ENCODE measurements around the gene WDR77. TPM values are rescaled to one million over a fixed set of nuclear protein-coding genes. Genes with fewer than 3 reads are reported as not detected.

Gene WDR77
- total RNA-seq (2014; rRNA removed; shearing (Covaris generic); ENCODE audit: low replicate concordance), result 28.5 and 40.4 TPM in 2 replicates

DNA sequence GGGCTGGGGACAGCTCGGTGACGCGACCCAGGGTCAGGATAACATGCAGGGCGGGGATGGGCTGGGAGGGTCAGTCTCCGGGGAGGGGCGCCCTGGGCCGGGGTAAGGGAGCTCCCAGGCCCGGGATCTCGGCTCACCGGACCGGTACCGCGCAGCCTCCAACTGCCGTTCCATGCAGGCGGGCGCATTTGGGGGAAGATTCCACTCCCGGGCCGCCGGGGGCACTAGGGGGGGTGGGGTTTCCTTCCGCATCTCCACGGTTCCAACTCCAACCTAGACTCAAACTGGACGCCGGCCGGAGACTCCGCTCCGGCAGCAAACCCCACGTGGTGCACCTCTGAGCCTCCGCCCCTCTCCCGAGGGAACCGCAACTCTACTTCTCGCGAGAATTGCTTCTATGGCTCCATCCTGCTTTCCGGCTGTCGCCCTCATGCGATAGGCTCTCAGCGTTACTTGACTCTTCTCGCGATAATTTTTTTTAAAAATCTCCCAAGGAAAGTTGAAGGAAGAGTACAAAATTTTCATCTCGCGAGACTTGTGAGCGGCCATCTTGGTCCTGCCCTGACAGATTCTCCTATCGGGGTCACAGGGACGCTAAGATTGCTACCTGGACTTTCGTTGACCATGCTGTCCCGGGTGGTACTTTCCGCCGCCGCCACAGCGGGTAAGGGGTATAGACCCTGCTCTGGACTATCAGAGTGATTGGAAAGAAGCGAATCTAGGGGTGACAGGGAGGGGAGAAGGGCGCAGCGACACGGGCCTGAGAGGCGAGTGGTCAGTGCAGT lies at the start of gene WDR77, which contains the start of gene ATP5PB:
Gene WDR77, minus strand, starts transcription at position 339 of the 785 bp plus-strand sequence. Its CDS starts 87 bp downstream, at position 252.
Gene ATP5PB, plus strand, starts transcription at position 547 of the 785 bp plus-strand sequence. Its CDS starts 78 bp downstream, at position 625.
- in situ Hi-C loops (cut with HindIII; ENCODE audit: low pct_unique_long_range_greater_than_20kb, low sequenced_read_pairs), result no loop called here
- peak; percentile 95 for DNase-seq (ENCODE audit: low read depth)

DNA sequence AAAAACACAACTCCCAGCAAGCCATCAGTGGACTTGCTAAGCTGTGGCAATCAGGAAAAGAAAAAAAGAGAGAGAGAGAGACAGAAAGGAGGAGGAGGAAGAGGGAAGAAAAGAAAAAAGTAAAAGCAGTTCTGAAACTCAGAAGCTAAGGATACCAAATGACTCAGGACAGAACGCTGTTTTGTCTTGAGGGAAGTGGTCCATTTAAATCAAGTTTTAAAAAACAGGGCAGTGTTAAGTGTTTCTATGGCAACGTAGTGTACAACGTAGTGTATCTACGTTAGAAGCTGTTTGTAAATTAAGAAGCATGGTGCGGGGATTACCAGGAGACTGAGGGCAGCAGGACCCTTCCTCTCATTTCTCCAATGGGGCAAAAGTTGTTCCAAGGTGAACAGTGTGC lies 48.5 kb upstream of the WDR77 start:
- in situ Hi-C loops (cut with HindIII; ENCODE audit: low pct_unique_long_range_greater_than_20kb, low sequenced_read_pairs), result no loop called here
- no peak for DNase-seq (ENCODE audit: low read depth)

DNA sequence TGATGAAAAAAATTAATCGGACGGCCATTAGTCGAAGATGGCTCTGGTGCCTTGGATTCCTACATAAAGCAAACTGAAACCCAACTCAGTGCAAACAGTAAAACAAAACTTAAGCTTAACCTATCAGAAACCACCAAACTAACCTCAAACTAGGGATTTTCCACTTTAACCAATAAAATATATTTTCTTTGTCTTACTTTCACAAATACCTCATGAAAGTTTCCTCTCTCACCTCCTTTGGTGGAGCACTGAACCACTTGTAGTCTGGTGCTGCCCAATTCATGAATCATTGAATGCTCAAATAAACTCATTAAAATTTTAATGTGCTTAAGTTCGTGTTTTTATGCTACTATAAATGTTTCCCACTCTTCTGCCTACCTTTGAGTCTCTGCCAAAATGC lies 47.3 kb upstream of the WDR77 start:
- no peak for DNase-seq (ENCODE audit: low read depth)
- in situ Hi-C loops (cut with HindIII; ENCODE audit: low pct_unique_long_range_greater_than_20kb, low sequenced_read_pairs), result no loop called here

DNA sequence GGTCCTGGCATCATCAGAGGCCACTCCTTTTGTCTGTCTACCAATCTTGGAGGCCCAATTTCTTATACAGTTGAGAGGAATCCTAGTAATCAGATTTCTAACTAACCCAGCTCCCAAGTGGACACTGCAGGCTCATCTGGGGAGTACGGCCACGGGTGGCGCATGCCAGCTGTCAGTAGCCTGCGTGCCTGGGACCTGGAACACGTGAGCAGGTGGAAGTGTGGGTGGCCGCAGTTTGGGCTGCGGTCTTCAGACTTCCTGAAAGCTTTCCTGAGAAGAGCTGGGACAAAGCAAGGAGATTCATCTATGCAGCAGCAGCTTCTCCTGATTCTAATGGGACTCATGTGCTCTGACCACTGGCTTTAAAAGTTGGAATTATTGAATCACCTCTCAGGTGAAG lies 42.0 kb upstream of the WDR77 start:
- in situ Hi-C loops (cut with HindIII; ENCODE audit: low pct_unique_long_range_greater_than_20kb, low sequenced_read_pairs), result no loop called here
- no peak for DNase-seq (ENCODE audit: low read depth)

DNA sequence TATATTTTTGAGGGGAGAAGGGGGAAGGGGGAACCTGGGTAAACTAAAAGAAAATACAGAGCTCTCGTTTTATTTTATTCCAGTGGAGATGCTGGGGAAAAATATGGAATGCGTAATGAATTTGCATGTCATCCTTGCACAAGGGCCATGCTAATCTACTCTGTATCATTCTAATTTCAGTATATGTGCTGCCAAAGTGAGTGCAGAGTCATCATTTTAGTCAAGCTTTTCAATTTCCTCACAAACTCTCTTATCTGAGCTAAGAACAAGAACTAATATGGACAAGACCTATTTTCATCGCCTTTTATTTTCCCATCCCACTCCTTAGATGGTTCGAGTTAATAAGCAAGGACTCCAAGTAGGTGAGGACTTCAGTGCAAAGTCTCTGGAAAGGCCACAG lies 41.2 kb upstream of the WDR77 start:
- no peak for DNase-seq (ENCODE audit: low read depth)
- in situ Hi-C loops (cut with HindIII; ENCODE audit: low pct_unique_long_range_greater_than_20kb, low sequenced_read_pairs), result no loop called here

DNA sequence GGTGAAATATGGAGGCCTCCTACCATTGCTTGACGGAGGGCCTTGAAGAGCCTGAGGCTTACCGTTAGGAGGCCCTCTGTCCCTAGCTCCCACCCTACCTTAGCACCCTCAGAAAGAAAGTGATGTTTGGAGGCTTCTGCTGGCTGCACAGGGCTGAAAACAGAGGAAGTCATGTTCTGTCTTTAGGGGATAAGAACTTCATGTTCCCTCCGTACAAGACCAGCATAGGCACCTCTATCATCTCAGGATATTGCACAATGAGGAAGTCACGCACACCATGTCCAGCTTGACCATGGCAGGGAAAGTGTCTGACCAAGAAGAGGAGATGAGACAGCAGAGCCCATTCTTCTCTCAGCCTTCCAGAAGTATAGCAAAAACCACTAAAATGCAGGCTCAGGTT lies 40.5 kb upstream of the WDR77 start:
- in situ Hi-C loops (cut with HindIII; ENCODE audit: low pct_unique_long_range_greater_than_20kb, low sequenced_read_pairs), result no loop called here
- DNase-seq (ENCODE audit: low read depth), result no peak

DNA sequence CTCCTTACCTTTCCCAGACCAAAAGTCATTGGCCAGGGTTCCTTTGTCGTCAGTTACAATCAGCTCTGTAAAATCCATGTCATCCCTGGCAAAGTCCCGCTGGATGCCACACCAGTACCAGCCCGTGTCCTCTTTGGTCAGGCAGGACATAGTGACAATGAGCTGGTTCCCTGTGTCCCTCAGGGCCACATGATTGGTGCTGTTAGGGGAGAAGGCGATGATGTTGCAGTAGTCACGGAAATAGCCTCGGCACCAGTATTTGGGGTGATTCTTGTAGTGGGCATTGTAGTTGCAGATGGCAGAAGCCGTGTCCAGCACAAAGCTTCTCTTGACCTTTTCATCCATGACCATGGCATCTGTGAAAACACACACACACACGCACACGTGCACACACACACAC lies 39.6 kb upstream of the WDR77 start:
- in situ Hi-C loops (cut with HindIII; ENCODE audit: low pct_unique_long_range_greater_than_20kb, low sequenced_read_pairs), result no loop called here
- DNase-seq (ENCODE audit: low read depth), result no peak

DNA sequence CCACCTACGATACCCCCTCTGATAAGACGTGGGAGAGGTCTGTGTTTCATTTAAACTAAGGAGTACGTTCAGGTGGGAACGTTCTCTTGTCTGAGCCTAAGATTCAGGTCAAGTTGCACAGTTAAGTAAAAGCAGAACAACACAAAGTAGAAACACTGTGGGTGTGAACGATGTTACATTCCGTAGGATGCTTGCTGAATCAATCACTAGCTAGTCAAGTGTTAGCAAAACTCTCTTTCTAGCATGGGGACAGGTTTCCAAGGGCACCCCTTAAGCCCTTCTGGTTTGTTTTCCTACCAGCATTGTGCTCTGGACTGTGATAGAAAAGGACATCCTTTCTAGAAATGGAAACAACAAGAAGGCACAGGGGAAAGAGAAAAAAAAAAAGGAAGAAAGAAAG lies 38.1 kb upstream of the WDR77 start:
- in situ Hi-C loops (cut with HindIII; ENCODE audit: low pct_unique_long_range_greater_than_20kb, low sequenced_read_pairs), result no loop called here
- no peak for DNase-seq (ENCODE audit: low read depth)

DNA sequence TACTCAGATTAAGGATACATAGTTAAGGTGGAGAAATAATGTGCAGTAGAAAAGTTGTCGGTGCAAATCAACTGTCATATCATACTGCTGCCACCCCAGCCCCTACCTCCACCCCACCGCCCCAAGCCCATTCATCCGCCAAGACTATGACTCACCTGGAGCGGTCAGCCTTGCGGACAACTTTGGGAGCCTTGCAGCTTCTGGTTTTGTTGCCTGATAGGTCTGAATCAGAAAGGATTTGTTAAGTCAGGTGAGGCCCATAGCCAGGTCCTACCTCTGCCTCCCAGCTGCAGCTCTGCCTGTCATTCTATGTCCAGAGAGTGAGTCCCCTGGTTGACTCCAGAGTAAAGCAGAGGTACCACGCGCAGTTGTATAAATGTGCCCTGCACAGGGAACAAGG lies 37.4 kb upstream of the WDR77 start:
- in situ Hi-C loops (cut with HindIII; ENCODE audit: low pct_unique_long_range_greater_than_20kb, low sequenced_read_pairs), result no loop called here
- DNase-seq (ENCODE audit: low read depth), result no peak

DNA sequence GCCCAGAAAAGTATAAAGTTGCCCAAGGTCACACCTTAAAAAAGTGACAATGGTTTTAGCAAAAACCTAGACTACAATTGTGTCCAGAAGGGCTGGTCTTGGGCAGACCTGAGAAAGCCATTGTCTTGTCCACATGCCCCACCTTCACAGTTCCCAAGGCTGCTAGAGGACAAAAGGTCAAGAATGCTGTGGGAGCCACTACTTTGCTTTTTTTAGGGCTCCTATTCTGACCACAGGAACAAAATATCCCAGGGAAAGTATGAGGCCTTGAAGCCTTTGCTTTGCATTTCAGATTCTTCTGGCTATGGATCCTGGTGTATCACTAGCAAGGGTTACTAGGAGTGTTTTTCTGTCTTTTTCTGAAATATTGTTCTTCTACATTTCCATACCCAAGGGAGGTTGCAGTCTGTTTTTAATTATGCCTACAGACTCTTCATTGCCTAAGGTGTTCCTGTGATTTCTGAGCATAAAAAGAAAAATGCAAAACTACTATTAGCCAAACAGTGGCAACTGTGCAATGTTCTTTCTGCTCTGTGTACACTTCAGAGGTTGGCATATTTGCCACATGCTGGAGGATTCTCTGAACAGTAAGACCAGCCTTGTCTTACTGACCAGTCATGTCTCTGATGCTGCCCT lies 35.5 kb upstream of the WDR77 start:
- in situ Hi-C loops (cut with HindIII; ENCODE audit: low pct_unique_long_range_greater_than_20kb, low sequenced_read_pairs), result no loop called here

DNA sequence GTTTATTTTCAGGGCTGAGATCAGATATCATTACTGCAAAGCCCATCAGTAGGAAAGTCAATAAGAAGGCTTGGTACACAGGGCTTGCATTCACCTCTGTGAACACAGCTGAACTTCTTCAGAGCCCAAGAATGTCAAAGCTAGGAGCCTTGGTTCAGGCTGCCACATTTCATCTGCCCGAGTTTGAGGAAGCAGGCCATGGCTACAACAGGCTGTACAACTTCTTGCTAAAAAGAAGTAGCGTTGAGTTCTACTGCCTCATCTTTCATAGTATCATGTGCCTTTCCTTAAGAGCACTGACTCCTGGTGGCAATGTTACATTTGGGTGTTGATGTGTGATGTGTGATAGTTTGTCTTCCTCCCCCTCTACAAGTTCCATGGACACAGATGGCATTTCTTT lies 34.8 kb upstream of the WDR77 start:
- in situ Hi-C loops (cut with HindIII; ENCODE audit: low pct_unique_long_range_greater_than_20kb, low sequenced_read_pairs), result no loop called here
- DNase-seq (ENCODE audit: low read depth), result no peak

More for the DNA sequence above, 35.5 kb upstream of the WDR77 start:
- no peak for DNase-seq (ENCODE audit: low read depth)

DNA sequence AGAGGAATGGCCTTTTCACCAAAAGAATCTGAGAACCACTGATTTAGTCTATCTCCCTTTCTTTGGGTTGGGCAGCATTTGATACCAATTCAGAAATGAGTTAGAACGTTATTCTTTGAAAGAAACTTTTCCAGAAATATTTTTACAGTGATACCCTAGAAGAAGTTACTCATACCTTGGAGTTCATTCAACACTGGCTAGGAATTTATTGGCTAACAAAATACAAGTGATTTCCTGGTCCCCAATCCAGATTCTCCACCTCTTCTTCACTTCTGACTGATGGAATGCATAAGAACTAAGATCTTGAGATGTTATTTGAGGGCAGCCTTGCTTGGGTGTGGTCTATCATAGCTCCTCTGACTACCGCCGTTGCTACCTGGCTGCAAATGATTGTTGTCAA lies 34.1 kb upstream of the WDR77 start:
- in situ Hi-C loops (cut with HindIII; ENCODE audit: low pct_unique_long_range_greater_than_20kb, low sequenced_read_pairs), result no loop called here
- no peak for DNase-seq (ENCODE audit: low read depth)

DNA sequence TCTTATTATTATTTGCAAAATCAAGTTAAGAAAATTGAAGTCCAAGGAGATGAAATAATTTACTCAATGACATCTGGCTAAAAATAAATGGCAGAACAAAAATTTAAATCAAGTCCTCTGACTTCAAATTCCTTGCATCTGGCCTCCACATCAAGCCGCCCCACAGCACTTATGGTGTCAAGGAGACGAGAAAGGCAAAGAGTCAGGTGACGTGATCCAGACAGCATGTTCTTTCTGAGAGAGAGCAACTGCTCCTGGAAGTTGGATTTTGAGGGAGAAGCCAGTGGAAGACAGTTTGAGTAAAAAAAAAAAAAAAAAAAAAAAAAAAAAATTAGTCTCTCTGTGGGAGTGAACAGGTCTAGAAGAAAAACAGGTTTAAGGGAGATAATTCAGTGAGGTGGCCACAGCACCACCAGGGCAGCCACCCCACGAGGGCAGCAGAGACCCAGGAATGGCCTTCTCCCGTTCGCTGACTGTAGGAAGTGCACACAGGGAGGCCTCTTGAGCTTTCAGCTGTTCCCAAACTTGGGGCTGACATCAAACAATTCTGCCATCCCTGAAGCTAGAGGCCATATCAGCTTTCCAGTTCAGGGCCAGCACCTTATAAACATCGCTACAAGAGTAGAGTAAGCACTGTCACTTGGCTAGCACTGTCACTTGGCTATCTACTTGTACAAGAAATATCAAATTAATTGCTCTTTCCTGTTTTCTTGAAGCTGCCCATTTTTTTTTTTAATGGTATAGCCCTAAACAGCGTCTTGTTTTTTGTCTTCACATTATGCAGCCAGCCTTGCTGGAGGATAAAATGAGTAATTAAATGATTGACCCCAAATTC lies 32.5 kb upstream of the WDR77 start:
- in situ Hi-C loops (cut with HindIII; ENCODE audit: low pct_unique_long_range_greater_than_20kb, low sequenced_read_pairs), result no loop called here
- peak; percentile 13 for DNase-seq (ENCODE audit: low read depth)

DNA sequence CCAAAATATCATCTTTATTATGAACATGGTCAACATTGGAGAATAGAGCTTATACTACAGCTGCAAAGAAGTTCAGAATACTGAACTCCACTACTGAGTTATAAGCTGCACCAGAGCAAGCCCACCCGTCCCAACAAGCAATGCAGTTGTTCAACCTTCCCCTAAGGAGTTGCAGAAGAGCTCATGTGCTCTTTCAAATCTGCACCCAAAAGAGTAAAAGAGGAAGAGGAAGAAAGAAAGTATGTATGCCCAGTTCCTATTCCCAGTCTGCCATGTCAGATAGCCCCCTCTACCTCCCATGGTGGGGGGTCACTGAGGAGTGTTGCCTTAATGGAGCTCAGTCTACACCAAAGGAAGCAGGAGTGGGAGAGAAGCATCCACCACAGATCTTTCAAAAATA lies 31.6 kb upstream of the WDR77 start:
- in situ Hi-C loops (cut with HindIII; ENCODE audit: low pct_unique_long_range_greater_than_20kb, low sequenced_read_pairs), result no loop called here
- no peak for DNase-seq (ENCODE audit: low read depth)

DNA sequence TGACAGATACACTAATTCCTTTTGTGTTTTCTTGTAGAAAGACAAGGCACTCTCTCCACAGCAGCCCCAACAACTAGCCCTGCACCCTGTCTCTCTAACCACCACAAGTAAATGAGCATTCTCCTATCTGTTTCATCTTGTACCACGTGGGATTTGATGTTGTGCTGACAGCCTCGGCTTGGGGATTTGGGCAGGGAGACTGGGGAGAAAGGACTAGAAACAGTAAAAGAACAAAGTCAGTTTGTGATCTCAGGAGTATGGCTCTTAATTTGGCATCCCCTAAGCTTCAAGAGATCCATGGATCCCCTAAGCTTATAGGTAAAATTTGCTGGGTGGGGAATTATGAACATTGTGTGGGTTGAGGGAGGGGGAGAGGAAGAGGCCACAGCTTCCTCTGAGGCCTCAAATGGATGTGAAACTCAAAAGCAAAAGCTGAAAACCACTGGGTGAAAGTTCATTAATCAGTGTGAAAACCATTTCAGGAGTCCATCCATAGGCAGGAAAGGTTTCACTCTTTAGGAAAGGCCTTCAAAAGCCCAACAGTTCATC lies 27.8 kb upstream of the WDR77 start:
- in situ Hi-C loops (cut with HindIII; ENCODE audit: low pct_unique_long_range_greater_than_20kb, low sequenced_read_pairs), result no loop called here
- no peak for DNase-seq (ENCODE audit: low read depth)

DNA sequence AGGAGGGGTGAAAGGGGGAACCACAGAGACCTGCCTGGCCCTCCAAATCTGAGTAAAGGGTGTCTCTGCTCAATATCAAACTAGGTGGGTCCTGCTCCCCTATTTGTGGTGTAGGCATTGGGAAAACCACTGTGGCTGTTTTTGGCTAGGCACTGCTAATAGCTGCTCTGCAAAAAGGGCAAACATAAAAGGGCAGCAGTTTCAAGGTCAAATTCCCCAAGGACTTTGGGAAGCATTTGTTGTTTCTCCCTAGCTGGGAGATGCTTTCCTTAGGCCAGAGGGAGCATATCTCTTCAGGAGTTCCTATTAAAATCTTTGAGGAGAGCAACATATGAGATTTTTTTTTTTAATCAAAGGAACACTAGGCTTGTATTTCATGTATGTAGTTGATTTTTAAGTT lies 27.2 kb upstream of the WDR77 start:
- in situ Hi-C loops (cut with HindIII; ENCODE audit: low pct_unique_long_range_greater_than_20kb, low sequenced_read_pairs), result no loop called here
- no peak for DNase-seq (ENCODE audit: low read depth)

DNA sequence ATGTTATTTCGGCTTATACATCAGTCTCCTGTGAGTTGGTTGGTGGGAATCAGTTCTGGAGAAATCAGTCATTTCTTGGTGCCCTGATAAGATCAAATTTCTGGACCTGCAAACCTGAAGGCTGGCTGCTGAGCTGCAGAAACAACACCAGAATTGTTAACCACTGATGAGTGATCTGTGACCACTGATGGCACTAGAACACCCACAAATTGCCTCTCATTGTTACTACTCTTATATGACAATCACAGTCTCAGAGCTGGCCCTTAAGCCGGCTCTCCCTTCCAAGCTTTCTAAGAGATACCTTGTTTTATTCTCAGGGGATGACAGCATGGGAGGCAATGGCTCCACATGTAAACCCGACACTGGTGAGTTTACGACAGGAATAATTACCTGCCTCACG lies 26.6 kb upstream of the WDR77 start:
- DNase-seq (ENCODE audit: low read depth), result no peak
- in situ Hi-C loops (cut with HindIII; ENCODE audit: low pct_unique_long_range_greater_than_20kb, low sequenced_read_pairs), result no loop called here

DNA sequence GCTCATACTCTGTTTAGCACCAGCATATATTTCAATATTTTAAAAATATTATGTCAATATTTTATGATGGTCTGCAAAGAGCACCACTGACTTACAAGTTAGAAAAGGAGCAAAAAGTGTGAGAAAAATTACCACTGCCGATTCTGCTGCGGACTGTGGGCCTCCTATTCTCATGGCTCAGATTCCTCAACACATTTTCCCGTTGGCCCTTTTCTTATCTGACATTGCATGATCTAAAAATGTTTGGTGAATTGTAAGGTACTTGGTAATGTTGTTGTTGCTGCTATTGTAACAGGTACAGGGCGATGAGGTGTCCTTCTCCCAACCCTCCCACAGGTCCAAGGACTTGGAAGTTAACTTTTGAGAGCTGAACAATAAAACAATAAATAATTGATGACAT lies 25.5 kb upstream of the WDR77 start:
- in situ Hi-C loops (cut with HindIII; ENCODE audit: low pct_unique_long_range_greater_than_20kb, low sequenced_read_pairs), result no loop called here
- no peak for DNase-seq (ENCODE audit: low read depth)

DNA sequence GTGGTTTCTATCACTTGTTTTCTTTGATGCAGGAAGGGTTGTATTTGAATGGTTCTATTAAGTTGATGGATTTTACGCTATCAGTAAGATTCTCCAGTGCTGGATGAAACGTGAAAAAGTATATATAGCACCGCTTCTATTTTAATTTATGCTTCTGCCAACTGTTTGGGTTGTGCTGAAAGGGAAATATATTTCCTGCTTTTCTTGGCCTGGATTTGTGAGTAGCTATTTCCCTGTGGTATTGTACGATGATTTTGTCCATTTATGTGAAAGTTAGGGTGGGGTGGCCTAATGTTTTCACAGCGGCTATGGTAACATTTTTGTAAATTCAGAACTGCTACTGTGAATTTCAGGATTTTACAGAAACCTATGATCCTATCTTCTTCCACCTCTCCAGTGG lies 25.1 kb upstream of the WDR77 start:
- no peak for DNase-seq (ENCODE audit: low read depth)
- in situ Hi-C loops (cut with HindIII; ENCODE audit: low pct_unique_long_range_greater_than_20kb, low sequenced_read_pairs), result no loop called here
